H9 (cell line): ENCODE data around the gene CAPN5. TPM values are rescaled to one million over a fixed set of nuclear protein-coding genes. Genes with fewer than 3 reads are reported as not detected.

ENCODE experiments used
- DNase-seq: peaks from one replicate; pipeline ENCODE4 v3.0.0-alpha.2; 2017
- H2AFZ ChIP-seq: one replicate; pipeline ENCODE4 v1.6.1; 2013; ENCODE audit warnings: mild to moderate bottlenecking, low read length, control low read depth, moderate library complexity
- H2AK5ac ChIP-seq: 2 replicates; pipeline ENCODE4 v1.6.1; 2013; ENCODE audit warnings: low read length, control low read depth, mixed read lengths; ENCODE audit not compliant: insufficient read length
- H2BK120ac ChIP-seq: one replicate; pipeline ENCODE4 v1.6.1; 2013; ENCODE audit warnings: low read depth, mild to moderate bottlenecking, low read length, control low read depth, inconsistent platforms; ENCODE audit not compliant: poor library complexity, severe bottlenecking
- H2BK12ac ChIP-seq: 2 replicates; pipeline ENCODE4 v1.6.1; 2013; ENCODE audit warnings: low read length, control low read depth, mixed read lengths, low read depth; ENCODE audit not compliant: insufficient read length
- H2BK15ac ChIP-seq: 2 replicates; pipeline ENCODE4 v1.6.1; 2013; ENCODE audit warnings: low read depth, low read length, control low read depth
- H2BK20ac ChIP-seq: one replicate; pipeline ENCODE4 v1.6.1; 2013; ENCODE audit warnings: low read depth, mild to moderate bottlenecking, low read length, control low read depth, inconsistent platforms; ENCODE audit not compliant: poor library complexity, severe bottlenecking
- H2BK5ac ChIP-seq: 2 replicates; pipeline ENCODE4 v1.6.1; 2013; ENCODE audit warnings: low read length, control low read depth, mixed read lengths; ENCODE audit not compliant: insufficient read length
- H3K14ac ChIP-seq: 2 replicates; pipeline ENCODE4 v1.6.1; 2013; ENCODE audit warnings: low read length, control low read depth; ENCODE audit not compliant: insufficient read depth
- H3K18ac ChIP-seq: 2 replicates; pipeline ENCODE4 v1.6.1; 2013; ENCODE audit warnings: low read depth, mild to moderate bottlenecking, mixed read lengths, low read length, control low read depth; ENCODE audit not compliant: insufficient read length
- H3K23ac ChIP-seq: 2 replicates; pipeline ENCODE4 v1.6.1; 2013; ENCODE audit warnings: low read length, control low read depth, mixed read lengths, low read depth; ENCODE audit not compliant: insufficient read length
- H3K23me2 ChIP-seq: 2 replicates; pipeline ENCODE4 v1.6.1; 2013; ENCODE audit warnings: low read depth, mild to moderate bottlenecking, mixed read lengths, low read length, control low read depth; ENCODE audit not compliant: insufficient read length, poor library complexity, severe bottlenecking
- H3K27ac ChIP-seq: 2 replicates; pipeline ENCODE4 v1.5.1; 2013; ENCODE audit warnings: low read length, control low read depth, mixed read lengths, low read depth; ENCODE audit not compliant: insufficient read length
- H3K27me3 ChIP-seq: 2 replicates; pipeline ENCODE4 v1.6.1; 2013; ENCODE audit warnings: low read length, control low read depth, inconsistent platforms; ENCODE audit not compliant: insufficient read depth
- H3K4ac ChIP-seq: 2 replicates; pipeline ENCODE4 v1.6.1; 2013; ENCODE audit warnings: low read depth, mild to moderate bottlenecking, control low read depth, inconsistent platforms, low read length, moderate library complexity
- H3K4me1 ChIP-seq: 2 replicates; pipeline ENCODE4 v1.6.1; 2013; ENCODE audit warnings: low read length, control low read depth, inconsistent platforms; ENCODE audit not compliant: insufficient read depth
- H3K4me2 ChIP-seq: 2 replicates; pipeline ENCODE4 v1.6.1; 2013; ENCODE audit warnings: low read length, control low read depth, mixed read lengths; ENCODE audit not compliant: insufficient read length, insufficient read depth
- H3K56ac ChIP-seq: 2 replicates; pipeline ENCODE4 v1.6.1; 2013; ENCODE audit warnings: low read depth, mild to moderate bottlenecking, mixed read lengths, low read length, control low read depth; ENCODE audit not compliant: insufficient read length
- H3K79me1 ChIP-seq: 2 replicates; pipeline ENCODE4 v1.6.1; 2013; ENCODE audit warnings: low read depth, mild to moderate bottlenecking, moderate library complexity, low read length, control low read depth, inconsistent platforms; ENCODE audit not compliant: insufficient read depth, poor library complexity, severe bottlenecking
- H3K79me2 ChIP-seq: 2 replicates; pipeline ENCODE4 v1.6.1; 2013; ENCODE audit warnings: low read length, control low read depth, inconsistent platforms; ENCODE audit not compliant: insufficient read depth
- H3K9ac ChIP-seq: 2 replicates; pipeline ENCODE4 v1.6.1; 2013; ENCODE audit warnings: low read length, control low read depth, mixed read lengths; ENCODE audit not compliant: insufficient read length; ENCODE audit errors: extremely low read depth
- H3K9me3 ChIP-seq: one replicate; pipeline ENCODE4 v1.6.1; 2013; ENCODE audit warnings: low read depth, low read length, inconsistent platforms; ENCODE audit not compliant: control insufficient read depth
- H3T11ph ChIP-seq: one replicate; pipeline ENCODE4 v1.6.1; 2013; ENCODE audit warnings: mild to moderate bottlenecking, low read length, control low read depth, inconsistent platforms
- H4K20me1 ChIP-seq: one replicate; pipeline ENCODE4 v1.6.1; 2013; ENCODE audit not compliant: control insufficient read depth, insufficient read length, insufficient read depth
- H4K5ac ChIP-seq: 2 replicates; pipeline ENCODE4 v1.6.1; 2013; ENCODE audit warnings: low read depth, mild to moderate bottlenecking, mixed read lengths, low read length, control low read depth; ENCODE audit not compliant: insufficient read length
- H4K8ac ChIP-seq: replicated peaks from 2 replicates; pipeline ENCODE4 v1.6.1; 2013; ENCODE audit warnings: low read length, control low read depth, mixed read lengths, low read depth; ENCODE audit not compliant: insufficient read length
- H4K91ac ChIP-seq: 2 replicates; pipeline ENCODE4 v1.6.1; 2013; ENCODE audit warnings: low read depth, mild to moderate bottlenecking, moderate library complexity, mixed read lengths, low read length, control low read depth; ENCODE audit not compliant: insufficient read length
- H3K27ac Mint-ChIP-seq, 3 experiments: 2 replicates in 2 of 3; 3 replicates in 1 of 3; pipeline ENCODE4 v1.8.0; 2020 to 2021; ENCODE audit warnings: mixed read lengths in 3 of 3, mild to moderate bottlenecking in 1 of 3, moderate library complexity in 1 of 3
- H3K27me3 Mint-ChIP-seq: 2 replicates; pipeline ENCODE4 v1.8.0; 2021; ENCODE audit warnings: low read depth, mild to moderate bottlenecking, moderate library complexity, mixed read lengths
- H3K36me3 Mint-ChIP-seq, 3 experiments: 2 replicates in 2 of 3; 3 replicates in 1 of 3; pipeline ENCODE4 v1.8.0; 2020 to 2021; ENCODE audit warnings: low read depth in 3 of 3, mixed read lengths in 3 of 3; ENCODE audit not compliant: insufficient read depth in 1 of 3
- H3K4me1 Mint-ChIP-seq, 2 experiments: 2 replicates each; pipeline ENCODE4 v1.8.0; 2020; ENCODE audit warnings: mixed read lengths in 2 of 2
- H3K4me3 Mint-ChIP-seq, 2 experiments: 2 replicates in 1 of 2; 3 replicates in 1 of 2; pipeline ENCODE4 v1.8.0; 2020 to 2021; ENCODE audit warnings: mild to moderate bottlenecking in 2 of 2, mixed read lengths in 2 of 2, moderate library complexity in 1 of 2
- H3K9me3 Mint-ChIP-seq, 2 experiments: 2 replicates in 1 of 2; 3 replicates in 1 of 2; pipeline ENCODE4 v1.8.0; 2020; ENCODE audit warnings: mild to moderate bottlenecking in 2 of 2, mixed read lengths in 2 of 2, moderate library complexity in 1 of 2
- CTCF ChIP-seq: fragments of 200-600 bp; sonication (generic); conservative IDR thresholded peaks from 3 replicates; pipeline ENCODE4 v1.8.0; 2021; ENCODE audit warnings: antibody characterized with exemption, mild to moderate bottlenecking
- WGBS: extraction: QIAGEN DNeasy Blood & Tissue Kit; methylation state at CpG from one replicate; pipeline ENCODE4 v1.1.7; 2013; ENCODE audit warnings: missing lambda C conversion rate, low lambda C conversion rate, mixed read lengths; ENCODE audit not compliant: insufficient read length; ENCODE audit errors: extremely low coverage; 5-methylcytosine and 5-hydroxymethylcytosine counted together
- total RNA-seq: library from RNA; stranded (reverse); gene quantifications from 2 replicates; pipeline ENCODE4 v1.2.1, GENCODE V29; 2021

Gene CAPN5
- total RNA-seq, 1 experiment from 2014 or later, result 16.7 TPM

GRCh38 chr11:77144196-77144856 is 77.6 kb downstream of the CAPN5 start:
- Mint-ChIP-seq H3K36me3 (no peaks in the 10 kb centered on the region), H3K27ac (no peak overlapping the region), H3K4me3 (no peak overlapping the region), H3K27me3 (peaks cover 20% of the 10 kb centered on the region), H3K4me1 (peaks cover 28 to 36% of the 10 kb centered on the region in 2 experiments), H3K9me3 (no peaks in the 10 kb centered on the region; a peak in 1 of 5 replicates)
- Histone ChIP-seq H3K23me2 (peaks cover 8% of the 10 kb centered on the region), H3K9ac (no peak overlapping the region), H3K4me1 (peaks cover 2% of the 10 kb centered on the region; the same call in 1 of the 2 replicates), H2AK5ac (no peak overlapping the region), H4K20me1 (peaks cover 3% of the 10 kb centered on the region), H4K91ac (no peak overlapping the region), H2BK15ac (no peak overlapping the region), H3T11ph (no peak overlapping the region), H3K23ac (no peak overlapping the region), H2BK5ac (no peak overlapping the region), H2BK20ac (no peak overlapping the region), H3K4ac (no peak overlapping the region), H3K4me2 (no peak overlapping the region), H3K79me2 (no peaks in the 10 kb centered on the region), H3K79me1 (no peaks in the 10 kb centered on the region), H3K27me3 (no peaks in the 10 kb centered on the region), H3K56ac (no peak overlapping the region), H2BK120ac (no peak overlapping the region), H2AFZ (no peak overlapping the region), H3K9me3 (no peaks in the 10 kb centered on the region), H4K5ac (no peak overlapping the region), H3K14ac (no peak overlapping the region), H3K27ac (no peak overlapping the region), H3K18ac (no peak overlapping the region), H4K8ac (no peak overlapping the region), H2BK12ac (no peak overlapping the region)
- TF ChIP-seq CTCF, result no peak
- no peak for DNase-seq
- no CpG with 5 or more reads among the region's 9 CpGs for WGBS
